Measurements from ENCODE around the gene USF3.

DNA sequence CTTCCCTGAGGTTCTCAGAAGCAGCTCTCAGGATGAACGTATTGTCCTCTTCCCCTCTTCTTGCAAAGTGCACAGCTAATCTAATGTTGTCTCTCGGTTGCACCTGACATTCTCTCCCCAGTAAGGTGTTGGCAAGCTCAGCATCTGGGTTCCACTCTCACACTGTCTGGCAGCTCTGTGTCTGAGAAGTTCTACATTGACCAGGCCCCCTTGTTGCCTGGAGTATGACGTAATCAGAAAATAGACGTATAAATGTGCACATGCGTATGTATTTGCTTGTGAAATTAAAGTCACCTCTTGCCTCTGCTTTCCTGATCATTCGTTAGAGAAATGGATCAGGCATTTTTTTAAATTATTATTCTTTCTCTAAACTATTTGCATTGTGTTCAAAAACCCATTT lies 67.7 kb downstream of the USF3 start:
- TF ChIP-seq, protein P1, sequence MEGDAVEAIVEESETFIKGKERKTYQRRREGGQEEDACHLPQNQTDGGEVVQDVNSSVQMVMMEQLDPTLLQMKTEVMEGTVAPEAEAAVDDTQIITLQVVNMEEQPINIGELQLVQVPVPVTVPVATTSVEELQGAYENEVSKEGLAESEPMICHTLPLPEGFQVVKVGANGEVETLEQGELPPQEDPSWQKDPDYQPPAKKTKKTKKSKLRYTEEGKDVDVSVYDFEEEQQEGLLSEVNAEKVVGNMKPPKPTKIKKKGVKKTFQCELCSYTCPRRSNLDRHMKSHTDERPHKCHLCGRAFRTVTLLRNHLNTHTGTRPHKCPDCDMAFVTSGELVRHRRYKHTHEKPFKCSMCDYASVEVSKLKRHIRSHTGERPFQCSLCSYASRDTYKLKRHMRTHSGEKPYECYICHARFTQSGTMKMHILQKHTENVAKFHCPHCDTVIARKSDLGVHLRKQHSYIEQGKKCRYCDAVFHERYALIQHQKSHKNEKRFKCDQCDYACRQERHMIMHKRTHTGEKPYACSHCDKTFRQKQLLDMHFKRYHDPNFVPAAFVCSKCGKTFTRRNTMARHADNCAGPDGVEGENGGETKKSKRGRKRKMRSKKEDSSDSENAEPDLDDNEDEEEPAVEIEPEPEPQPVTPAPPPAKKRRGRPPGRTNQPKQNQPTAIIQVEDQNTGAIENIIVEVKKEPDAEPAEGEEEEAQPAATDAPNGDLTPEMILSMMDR (IDR thresholded peaks at IDR 0.05; ENCODE audit: control extremely low read depth in 1 of 3, insufficient read depth in 1 of 3, low read depth in 1 of 3, low read length in 3 of 3), result no peak
- TF ChIP-seq ASH2L (IDR thresholded peaks at IDR 0.05; ENCODE audit: low read length) (no peak), GABPA (IDR thresholded peaks at IDR 0.05; ENCODE audit: borderline replicate concordance, insufficient read depth, low read length) (no peak), POLR2A (IDR thresholded peaks at IDR 0.05; ENCODE audit: control extremely low read depth in 1 of 2, low read depth in 2 of 2, low read length in 2 of 2) (no peak), ZNF274 (IDR thresholded peaks at IDR 0.05; ENCODE audit: borderline replicate concordance, extremely low read depth, low read length) (no peak)
- TF ChIP-seq, protein P2, sequence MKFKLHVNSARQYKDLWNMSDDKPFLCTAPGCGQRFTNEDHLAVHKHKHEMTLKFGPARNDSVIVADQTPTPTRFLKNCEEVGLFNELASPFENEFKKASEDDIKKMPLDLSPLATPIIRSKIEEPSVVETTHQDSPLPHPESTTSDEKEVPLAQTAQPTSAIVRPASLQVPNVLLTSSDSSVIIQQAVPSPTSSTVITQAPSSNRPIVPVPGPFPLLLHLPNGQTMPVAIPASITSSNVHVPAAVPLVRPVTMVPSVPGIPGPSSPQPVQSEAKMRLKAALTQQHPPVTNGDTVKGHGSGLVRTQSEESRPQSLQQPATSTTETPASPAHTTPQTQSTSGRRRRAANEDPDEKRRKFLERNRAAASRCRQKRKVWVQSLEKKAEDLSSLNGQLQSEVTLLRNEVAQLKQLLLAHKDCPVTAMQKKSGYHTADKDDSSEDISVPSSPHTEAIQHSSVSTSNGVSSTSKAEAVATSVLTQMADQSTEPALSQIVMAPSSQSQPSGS (IDR thresholded peaks at IDR 0.05; ENCODE audit: low read length), result no peak

Measured in H1 (cell line).